IPS-20b (cell line): ENCODE results near the gene SH2B3.

Experiments used
- H3K27ac ChIP-seq: one replicate; pipeline ENCODE4 v1.5.1; 2013; ENCODE audit warnings: low read length
- H3K27me3 ChIP-seq: 2 replicates; pipeline ENCODE4 v1.6.1; 2013; ENCODE audit warnings: mild to moderate bottlenecking, low read length, inconsistent platforms; ENCODE audit not compliant: insufficient read depth
- H3K36me3 ChIP-seq: 2 replicates; pipeline ENCODE4 v1.6.1; 2013; ENCODE audit warnings: low read depth, mild to moderate bottlenecking, inconsistent platforms, low read length, moderate library complexity; ENCODE audit not compliant: insufficient read depth
- H3K4me1 ChIP-seq: 2 replicates; pipeline ENCODE4 v1.6.1; 2013; ENCODE audit warnings: mild to moderate bottlenecking, control low read depth, inconsistent platforms, low read length, moderate library complexity; ENCODE audit not compliant: insufficient read depth
- H3K4me3 ChIP-seq: 2 replicates; pipeline ENCODE4 v1.5.1; 2013; ENCODE audit warnings: mild to moderate bottlenecking, low read length, inconsistent platforms
- H3K9ac ChIP-seq: 2 replicates; pipeline ENCODE4 v1.6.1; 2013; ENCODE audit warnings: low read depth, mild to moderate bottlenecking, inconsistent platforms, low read length, moderate library complexity
- H3K9me3 ChIP-seq: 2 replicates; pipeline ENCODE4 v1.6.1; 2013; ENCODE audit warnings: mild to moderate bottlenecking, low read depth, low read length, inconsistent platforms; ENCODE audit not compliant: insufficient read depth

SH2B3 gene

GRCh38 chr12:111425655-111426054 lies 19.9 kb downstream of the SH2B3 start:
- peaks cover 11% of the 10 kb centered on the region for H3K36me3 ChIP-seq
- peaks cover 12% of the 10 kb centered on the region for H3K4me1 ChIP-seq
- no peak overlapping the region for H3K4me3 ChIP-seq
- H3K9me3 ChIP-seq = no peaks in the 10 kb centered on the region
- H3K9ac ChIP-seq = no peak overlapping the region
- no peak overlapping the region for H3K27ac ChIP-seq
- no peaks in the 10 kb centered on the region for H3K27me3 ChIP-seq

GRCh38 chr12:111426344-111427185 lies 20.8 kb downstream of the SH2B3 start:
- Histone ChIP-seq H3K27ac (no peak overlapping the region), H3K36me3 (peaks cover 2% of the 10 kb centered on the region; the same call in 1 of the 2 replicates), H3K9me3 (no peaks in the 10 kb centered on the region), H3K4me1 (peaks cover 12% of the 10 kb centered on the region), H3K4me3 (no peak overlapping the region), H3K9ac (no peak overlapping the region), H3K27me3 (no peaks in the 10 kb centered on the region)

DNA sequence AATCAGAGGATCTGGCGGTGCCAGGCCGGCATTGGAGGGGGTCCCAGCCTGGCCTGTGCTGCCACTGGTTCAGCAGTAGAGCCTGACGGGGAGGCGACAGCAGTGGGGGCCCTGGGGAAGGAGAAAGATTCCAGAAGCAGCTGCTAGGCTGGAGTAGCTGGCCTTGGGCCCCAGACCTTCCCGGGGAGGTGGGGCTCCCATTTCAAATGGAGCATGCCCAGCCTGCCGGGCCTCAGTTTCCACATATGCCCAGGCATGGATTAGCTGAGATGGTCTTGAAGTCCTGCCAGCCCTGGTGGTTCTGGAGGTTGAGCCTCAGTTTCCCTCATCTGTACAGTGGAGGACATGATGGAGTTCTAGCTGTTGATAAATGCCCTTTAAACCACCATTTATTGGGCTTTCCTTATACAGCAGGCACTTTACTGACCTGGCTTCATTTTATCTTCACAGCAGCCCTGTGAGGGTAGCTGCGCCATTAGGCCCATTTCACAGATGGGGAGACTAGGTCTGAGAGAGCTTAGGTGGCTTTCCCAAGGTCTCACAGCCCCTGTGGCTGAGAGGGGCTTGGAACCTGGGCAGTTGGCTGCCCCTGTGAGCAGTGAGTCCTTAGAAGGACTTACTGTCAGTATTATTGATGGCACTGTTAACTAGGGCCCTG lies 21.8 kb downstream of the SH2B3 start:
- H3K36me3 ChIP-seq = 0 out of 2 replicates have a peak, but pooled peaks cover under 1% of the 10 kb centered on the region
- H3K27ac ChIP-seq = no peak overlapping the region
- peaks cover 8% of the 10 kb centered on the region for H3K4me1 ChIP-seq
- H3K4me3 ChIP-seq = no peak overlapping the region
- H3K27me3 ChIP-seq = no peaks in the 10 kb centered on the region
- H3K9me3 ChIP-seq = no peaks in the 10 kb centered on the region
- H3K9ac ChIP-seq = no peak overlapping the region

DNA sequence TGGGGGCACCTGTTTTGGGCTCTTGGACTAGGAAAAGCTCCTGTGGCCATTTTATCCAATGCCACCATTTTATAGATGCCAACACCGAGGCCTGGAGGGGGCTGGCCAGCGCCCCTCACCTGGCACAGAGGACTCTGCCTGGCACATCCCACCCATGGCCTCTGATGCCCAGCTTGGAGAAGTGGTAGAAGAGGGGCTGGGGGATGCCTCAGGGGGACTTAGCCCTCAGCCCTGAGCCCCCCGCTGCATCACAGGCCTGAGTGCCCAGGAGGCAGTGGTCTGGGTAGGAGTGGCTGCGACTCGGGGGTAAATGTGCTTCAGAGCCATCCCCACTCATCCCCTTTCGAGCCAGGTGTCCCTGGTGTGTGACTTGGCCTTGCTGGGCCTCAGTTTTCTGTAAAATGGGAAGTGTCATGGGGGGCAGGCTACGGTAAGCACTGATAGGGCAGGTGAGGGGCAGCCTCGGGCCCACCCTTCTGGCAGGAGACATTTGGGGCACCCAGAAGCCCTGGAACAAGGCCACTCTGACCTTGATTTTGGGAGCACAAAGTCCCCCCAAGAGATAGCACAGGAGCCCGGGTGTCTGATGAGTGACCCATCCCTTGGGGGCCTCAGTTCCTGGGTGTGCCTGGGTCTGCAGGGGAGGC lies 22.5 kb downstream of the SH2B3 start:
- no peak overlapping the region for H3K27ac ChIP-seq
- H3K4me3 ChIP-seq = no peak overlapping the region
- no peak overlapping the region for H3K9ac ChIP-seq
- no peaks in the 10 kb centered on the region for H3K27me3 ChIP-seq
- H3K36me3 ChIP-seq = 0 out of 2 replicates have a peak, but pooled peaks cover 4% of the 10 kb centered on the region
- no peaks in the 10 kb centered on the region for H3K9me3 ChIP-seq
- peaks cover 8% of the 10 kb centered on the region for H3K4me1 ChIP-seq

- Histone ChIP-seq H3K9ac (no peak overlapping the region), H3K36me3 (0 out of 2 replicates have a peak, but pooled peaks cover 4% of the 10 kb centered on the region), H3K27ac (no peak overlapping the region), H3K9me3 (no peaks in the 10 kb centered on the region), H3K4me3 (no peak overlapping the region), H3K27me3 (no peaks in the 10 kb centered on the region), H3K4me1 (peaks cover 8% of the 10 kb centered on the region)
Measured at GRCh38 chr12:111428728-111429175, 23.0 kb downstream of the SH2B3 start.

DNA sequence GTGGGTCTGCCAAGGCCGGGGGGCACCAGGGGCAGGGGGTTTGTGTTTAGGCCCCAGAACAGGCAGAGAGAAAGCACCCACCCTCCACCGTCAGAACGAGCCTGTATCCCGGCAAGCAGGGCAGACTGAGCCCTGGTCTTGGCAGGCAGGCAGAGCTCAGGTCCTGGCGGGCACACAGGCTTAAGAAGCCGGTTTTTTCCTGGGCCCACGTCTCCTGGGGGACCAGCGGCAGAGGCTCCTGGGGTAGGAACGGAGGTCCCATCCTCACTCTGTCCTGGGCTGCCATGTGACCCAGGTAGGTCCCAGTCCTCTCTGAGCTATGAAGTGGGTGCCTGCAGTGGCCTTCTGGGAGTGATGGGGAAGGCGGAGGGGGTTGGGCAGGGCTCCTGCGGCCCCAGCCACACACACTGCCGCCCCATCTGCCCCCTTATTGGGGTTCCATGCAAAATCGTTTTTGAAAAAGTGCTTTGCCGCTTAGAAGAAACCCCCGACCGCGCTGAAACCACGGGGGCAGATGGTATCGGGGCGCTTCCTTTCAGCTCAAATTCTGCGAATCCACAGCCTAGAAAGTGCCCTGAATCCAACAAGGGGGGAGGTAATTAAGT lies 24.2 kb downstream of the SH2B3 start:
- Histone ChIP-seq H3K4me1 (peaks cover 17% of the 10 kb centered on the region), H3K36me3 (0 out of 2 replicates have a peak, but pooled peaks cover 4% of the 10 kb centered on the region), H3K27me3 (no peaks in the 10 kb centered on the region), H3K9me3 (no peaks in the 10 kb centered on the region), H3K4me3 (no peak overlapping the region), H3K27ac (no peak overlapping the region), H3K9ac (no peak overlapping the region)

DNA sequence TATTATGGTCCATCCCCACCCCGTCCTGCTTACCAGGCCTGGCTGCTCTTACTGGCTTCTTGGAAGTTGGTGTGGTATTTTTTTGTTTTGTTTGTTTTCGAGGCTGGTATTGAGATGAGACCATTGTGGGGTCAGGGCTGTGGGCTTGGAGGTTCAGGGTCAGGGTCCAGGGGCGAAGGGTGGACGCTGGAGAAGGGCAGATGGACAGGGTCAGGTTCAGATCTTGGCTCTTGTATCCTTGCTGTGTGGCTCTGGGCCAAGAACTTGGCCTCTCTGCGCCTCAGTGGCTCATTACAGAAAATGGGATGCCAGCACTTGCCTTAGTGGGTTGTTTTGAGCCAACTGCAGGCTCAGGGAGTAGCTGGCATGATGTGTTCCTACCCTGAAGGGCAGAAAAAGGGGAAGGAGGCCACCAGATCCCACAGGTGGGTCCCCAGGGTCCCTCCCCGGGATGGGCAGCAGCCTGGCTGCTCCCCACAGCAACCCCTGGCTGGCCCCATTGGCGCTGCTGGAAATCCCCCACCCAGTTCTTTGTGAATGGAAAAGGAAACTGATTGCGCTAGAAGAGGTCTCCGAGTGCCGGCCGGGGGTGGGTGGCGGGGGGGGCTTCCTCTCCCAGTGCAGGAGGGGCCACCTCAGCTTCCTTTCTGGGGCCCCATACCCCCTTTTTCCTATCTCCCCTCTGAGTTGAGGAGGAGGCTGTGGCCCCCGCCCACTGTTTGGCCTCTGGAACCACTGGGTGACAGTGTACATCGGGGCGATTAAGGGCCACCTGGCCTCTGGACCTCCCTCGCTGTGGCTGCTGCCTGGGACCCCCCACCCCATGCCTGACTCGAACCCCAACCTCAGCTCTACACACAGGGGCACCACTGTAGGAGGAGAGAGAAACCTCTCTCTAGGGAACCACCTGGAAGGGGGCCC lies 25.0 kb downstream of the SH2B3 start:
- Histone ChIP-seq H3K36me3 (0 out of 2 replicates have a peak, but pooled peaks cover 4% of the 10 kb centered on the region), H3K4me3 (no peak overlapping the region), H3K9ac (no peak overlapping the region), H3K27ac (no peak overlapping the region), H3K4me1 (peaks cover 20% of the 10 kb centered on the region), H3K9me3 (no peaks in the 10 kb centered on the region), H3K27me3 (no peaks in the 10 kb centered on the region)

DNA sequence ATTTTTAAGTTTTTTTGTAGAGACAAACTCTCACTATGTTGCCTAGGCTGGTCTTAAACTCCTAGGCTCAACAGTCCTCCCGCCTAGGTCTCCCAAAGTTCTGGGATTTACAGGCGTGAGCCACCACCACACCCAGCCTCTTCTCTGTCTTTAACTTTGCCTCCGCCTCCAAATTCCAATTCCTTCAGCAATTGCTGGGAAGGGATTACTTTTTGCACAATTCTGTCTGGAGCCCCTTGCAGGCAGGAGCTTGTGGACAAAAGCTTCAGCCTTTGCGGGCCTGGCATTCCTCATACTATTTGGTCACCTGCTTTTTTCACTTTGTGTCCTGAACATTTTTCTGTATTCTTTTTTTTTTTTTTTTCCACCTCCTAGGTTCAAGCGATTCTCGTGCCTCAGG lies 26.0 kb downstream of the SH2B3 start:
- Histone ChIP-seq H3K27ac (no peak overlapping the region), H3K4me1 (peaks cover 20% of the 10 kb centered on the region), H3K4me3 (no peak overlapping the region)

DNA sequence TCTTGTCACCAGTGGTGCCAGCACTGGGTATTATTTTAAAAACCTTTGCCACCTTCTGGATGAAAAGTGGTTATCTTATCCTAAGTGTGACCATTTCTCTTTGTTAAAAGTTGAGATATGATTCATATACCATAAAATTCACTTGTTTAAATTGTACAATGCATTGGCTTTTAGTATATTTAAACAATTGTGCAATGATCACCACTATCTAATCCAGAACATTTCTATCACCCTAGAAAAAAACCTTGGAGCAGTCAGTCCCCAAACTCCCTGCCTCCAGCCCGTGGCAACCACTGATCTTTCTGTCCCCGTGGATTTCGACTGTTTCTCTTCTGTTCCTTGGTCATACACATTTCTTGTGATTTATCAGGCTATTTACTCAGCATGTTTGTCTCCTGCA lies 28.3 kb downstream of the SH2B3 start:
- Histone ChIP-seq H3K9ac (peak overlapping the region; percentile 26; the same call in 1 of the 2 replicates), H3K27ac (no peak overlapping the region), H3K4me3 (no peak overlapping the region), H3K27me3 (no peaks in the 10 kb centered on the region), H3K9me3 (no peaks in the 10 kb centered on the region), H3K36me3 (0 out of 2 replicates have a peak, but pooled peaks cover 4% of the 10 kb centered on the region), H3K4me1 (peaks cover 20% of the 10 kb centered on the region)

More for the DNA sequence above, 26.0 kb downstream of the SH2B3 start:
- H3K9ac ChIP-seq = no peak overlapping the region
- 0 out of 2 replicates have a peak, but pooled peaks cover 4% of the 10 kb centered on the region for H3K36me3 ChIP-seq
- no peaks in the 10 kb centered on the region for H3K27me3 ChIP-seq
- no peaks in the 10 kb centered on the region for H3K9me3 ChIP-seq

DNA sequence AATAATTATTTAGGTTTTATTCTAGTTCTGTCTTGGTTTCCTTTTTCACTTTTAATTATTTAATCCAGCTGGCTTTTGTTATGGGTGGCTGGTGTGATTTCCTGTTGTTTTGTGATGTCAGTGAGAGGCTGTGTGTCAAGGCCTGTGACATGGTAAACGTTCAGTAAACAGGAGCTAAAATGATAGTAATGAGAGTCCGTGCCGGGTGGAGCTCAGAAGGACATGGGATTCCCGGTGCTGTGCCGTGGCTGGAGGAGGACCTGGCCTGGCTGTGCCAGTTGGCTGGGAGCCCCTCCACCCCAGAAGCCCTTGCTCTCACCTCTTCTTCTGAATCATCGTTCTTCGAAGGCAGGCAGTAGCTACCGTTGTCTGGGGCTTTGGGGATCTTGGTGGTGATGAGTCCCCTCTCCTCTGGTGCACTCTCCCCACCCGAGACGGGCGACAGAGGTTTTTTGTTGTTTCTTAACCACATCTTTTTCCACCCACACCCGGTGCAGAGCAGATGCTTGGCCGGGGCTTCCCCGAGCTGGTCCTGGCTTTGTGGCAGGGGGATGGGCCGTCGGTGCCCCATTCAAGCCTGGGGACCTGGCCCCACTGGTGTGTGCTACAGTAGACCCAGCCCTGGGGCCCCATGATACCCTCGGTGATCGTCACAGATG lies 29.1 kb downstream of the SH2B3 start:
- Histone ChIP-seq H3K27ac (no peak overlapping the region), H3K4me3 (no peak overlapping the region)

More for the DNA sequence above, 29.1 kb downstream of the SH2B3 start:
- H3K27me3 ChIP-seq = no peaks in the 10 kb centered on the region
- 0 out of 2 replicates have a peak, but pooled peaks cover 4% of the 10 kb centered on the region for H3K36me3 ChIP-seq
- H3K4me1 ChIP-seq = peaks cover 20% of the 10 kb centered on the region
- peak overlapping the region; percentile 26 for H3K9ac ChIP-seq
- no peaks in the 10 kb centered on the region for H3K9me3 ChIP-seq
